Cardiac fibroblast (primary cell): ENCODE results near the gene ANAPC13.

Source experiments
- DNase-seq, 2 donors: peaks; one replicate each; pipeline versions ENCODE4 v3.0.0 to v3.0.0-alpha.2; 2010; ENCODE audit warnings: low read depth in 2 of 2
- H3K4me3 ChIP-seq, 2 donors: replicated peaks in 1 of 2; 1 replicate in 1 of 2; 2 replicates in 1 of 2; pipeline ENCODE4 v1.5.1; 2011; ENCODE audit warnings: low read depth in 2 of 2, low read length in 2 of 2, mild to moderate bottlenecking in 2 of 2, moderate library complexity in 1 of 2
- CTCF ChIP-seq: IDR thresholded peaks from one replicate; pipeline ENCODE4 v1.5.1; 2011; ENCODE audit warnings: low read depth, mild to moderate bottlenecking, low read length, inconsistent platforms

The ANAPC13 gene

GRCh38 chr3:134460965-134461364 lies 24.8 kb downstream of the ANAPC13 start:
- no peak for TF ChIP-seq CTCF
- no peak overlapping the region for H3K4me3 ChIP-seq
- DNase-seq: peak; percentile 57 to 85

GRCh38 chr3:134459562-134459961 lies 26.2 kb downstream of the ANAPC13 start:
- DNase-seq: no peak
- H3K4me3 ChIP-seq: no peak overlapping the region
- TF ChIP-seq CTCF: no peak

GRCh38 chr3:134458406-134458945 lies 27.3 kb downstream of the ANAPC13 start:
- no peak overlapping the region for H3K4me3 ChIP-seq
- TF ChIP-seq CTCF: no peak
- no peak for DNase-seq

- DNase-seq: no peak
- TF ChIP-seq CTCF: no peak
- H3K4me3 ChIP-seq: no peak overlapping the region
Measured at GRCh38 chr3:134457376-134458074, 28.3 kb downstream of the ANAPC13 start.

DNA sequence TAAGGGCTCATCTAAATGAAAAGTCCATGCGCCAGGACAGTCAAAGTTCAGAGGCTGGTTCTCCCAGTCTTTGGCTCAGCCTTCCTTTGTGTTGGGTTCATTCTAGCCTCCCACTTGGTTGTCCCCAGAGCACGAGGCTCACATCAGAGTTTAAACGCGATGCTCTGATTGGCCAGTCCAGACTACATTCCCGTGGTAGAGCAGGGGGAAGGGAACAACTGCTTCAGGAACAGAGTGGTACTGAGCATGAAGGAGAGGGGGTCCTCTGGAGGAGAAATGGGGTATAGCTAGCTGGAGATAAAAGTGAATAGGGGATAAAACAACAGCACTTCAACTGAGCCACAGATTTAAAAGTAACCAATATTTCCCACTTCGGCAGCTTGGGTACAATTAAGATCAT lies 32.2 kb downstream of the ANAPC13 start:
- no peak overlapping the region for H3K4me3 ChIP-seq
- DNase-seq: no peak
- TF ChIP-seq CTCF: no peak

DNA sequence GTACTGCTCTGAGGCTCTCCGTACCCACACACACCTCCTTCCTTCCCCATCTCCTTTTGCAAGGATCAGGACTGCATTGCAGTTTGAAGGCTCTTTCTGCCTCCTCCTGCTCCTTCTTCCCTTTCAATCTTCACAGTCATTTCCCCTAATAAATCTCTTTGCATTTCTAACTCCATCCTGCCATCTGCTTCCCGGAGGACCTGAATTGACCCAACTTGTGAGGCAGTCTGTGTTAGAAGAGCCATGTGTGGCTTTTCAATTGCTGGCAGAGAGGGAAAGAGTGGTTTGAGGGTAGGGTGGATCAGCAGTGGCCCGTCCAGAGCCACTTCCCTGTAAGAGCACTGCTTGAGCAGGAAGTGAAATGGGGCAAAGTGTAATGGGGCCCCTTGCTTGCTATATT lies 35.8 kb downstream of the ANAPC13 start:
- DNase-seq: no peak
- TF ChIP-seq CTCF: no peak
- H3K4me3 ChIP-seq: no peak overlapping the region

DNA sequence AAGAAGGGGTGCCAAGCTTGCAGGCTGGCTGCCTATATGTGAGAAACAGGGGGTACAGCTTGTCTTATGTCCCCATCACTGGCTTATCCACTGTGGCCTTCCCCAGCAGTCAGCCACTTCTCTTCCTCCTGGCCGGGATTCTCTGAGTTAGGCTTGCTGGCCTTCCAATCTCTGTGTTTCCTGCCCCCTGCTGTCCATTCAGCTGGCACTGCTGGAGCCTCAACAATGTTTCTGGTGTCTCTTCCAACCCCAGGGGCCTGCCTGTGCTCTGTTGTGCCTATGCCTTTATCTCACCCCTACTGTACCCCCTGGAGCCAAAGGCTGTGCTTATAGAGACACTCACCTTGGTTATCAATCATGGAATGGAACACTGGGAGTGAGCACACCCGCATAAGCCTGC lies 36.5 kb downstream of the ANAPC13 start:
- H3K4me3 ChIP-seq: no peak overlapping the region
- peak; percentile 68 to 75 for DNase-seq
- peak; percentile 78 for TF ChIP-seq CTCF
